ENCODE measurements around the gene MAGEA9.
"Not testable (repeated sequence)": the region's sequence is repeated elsewhere in the genome, so short reads cannot be mapped to it uniquely, and the experiment has no call there.

The MAGEA9 gene

GRCh38 chrX:149807747-149808458 is 26.2 kb downstream of the MAGEA9 start:
- in situ Hi-C loops (cut with MboI; ENCODE audit: low sequenced_read_pairs), result no loop called here

GRCh38 chrX:149818652-149819051 is 36.9 kb downstream of the MAGEA9 start:
- in situ Hi-C loops (cut with MboI; ENCODE audit: low sequenced_read_pairs), result no loop called here

DNA sequence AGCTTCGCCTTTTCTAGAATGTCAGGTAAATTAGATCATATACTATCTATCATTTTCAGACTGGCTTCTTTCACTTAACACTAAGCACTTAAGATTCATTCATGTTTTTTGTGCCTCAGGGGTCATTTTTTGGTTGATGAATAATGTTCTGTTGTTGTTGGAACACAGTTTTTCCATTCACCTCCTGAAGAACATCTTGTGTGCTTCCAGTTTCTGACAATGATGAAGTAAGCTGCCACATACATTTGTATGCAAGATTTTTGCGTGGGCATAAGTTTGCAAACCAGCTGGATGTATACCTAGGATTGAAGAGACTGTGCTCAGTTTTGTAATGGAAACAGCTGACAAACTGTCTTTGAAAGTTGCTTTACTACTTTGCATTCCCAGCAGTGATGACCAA is 37.6 kb downstream of the MAGEA9 start:
- in situ Hi-C loops (cut with MboI; ENCODE audit: low sequenced_read_pairs), result no loop called here

- in situ Hi-C loops (cut with MboI; ENCODE audit: low sequenced_read_pairs), result no loop called here
These were observed 43.7 kb downstream of the MAGEA9 start for GRCh38 chrX:149825424-149825823.

DNA sequence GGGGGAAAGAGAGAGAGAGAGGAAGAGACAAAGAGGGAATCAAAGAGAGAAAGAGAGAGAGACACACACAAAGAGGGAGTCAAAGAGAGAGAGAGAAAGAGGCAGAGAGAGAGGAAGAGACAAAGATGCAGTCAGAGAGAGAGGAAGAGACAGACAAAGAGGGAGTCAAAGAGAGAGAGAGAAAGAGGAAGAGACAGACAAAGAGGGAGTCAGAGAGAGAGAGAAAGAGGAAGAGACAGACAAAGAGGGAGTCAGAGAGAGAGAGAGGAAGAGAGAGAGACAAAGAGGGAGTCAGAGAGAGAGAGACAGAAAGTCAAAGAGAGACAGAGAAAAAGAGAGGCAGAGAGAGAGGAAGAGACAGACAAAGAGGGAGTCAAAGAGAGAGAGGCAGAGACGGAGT is 45.5 kb downstream of the MAGEA9 start:
- in situ Hi-C loops (cut with MboI; ENCODE audit: low sequenced_read_pairs), result no loop called here

DNA sequence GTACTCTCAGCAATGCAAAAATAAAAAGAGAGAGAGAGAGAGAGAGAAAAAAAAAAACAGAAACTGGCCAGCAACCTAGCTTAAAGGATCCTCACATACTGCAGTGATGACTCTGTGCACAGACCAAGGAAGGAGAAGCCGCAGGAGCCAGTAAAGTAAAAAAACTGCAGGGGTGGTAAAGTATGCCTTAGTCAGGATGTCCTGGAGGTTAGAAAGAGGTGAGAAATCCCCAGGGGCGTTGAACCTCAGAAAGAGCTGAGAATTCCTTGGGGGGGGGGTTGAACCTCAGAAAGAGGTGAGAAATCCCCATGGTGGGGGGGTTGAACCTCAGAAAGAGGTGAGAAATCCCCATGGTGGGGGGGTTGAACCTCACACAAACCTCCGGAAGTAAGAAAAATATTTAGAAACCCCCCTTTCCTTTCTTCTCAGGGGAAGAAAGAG is 48.0 kb downstream of the MAGEA9 start:
- in situ Hi-C loops (cut with MboI; ENCODE audit: low sequenced_read_pairs), result no loop called here

DNA sequence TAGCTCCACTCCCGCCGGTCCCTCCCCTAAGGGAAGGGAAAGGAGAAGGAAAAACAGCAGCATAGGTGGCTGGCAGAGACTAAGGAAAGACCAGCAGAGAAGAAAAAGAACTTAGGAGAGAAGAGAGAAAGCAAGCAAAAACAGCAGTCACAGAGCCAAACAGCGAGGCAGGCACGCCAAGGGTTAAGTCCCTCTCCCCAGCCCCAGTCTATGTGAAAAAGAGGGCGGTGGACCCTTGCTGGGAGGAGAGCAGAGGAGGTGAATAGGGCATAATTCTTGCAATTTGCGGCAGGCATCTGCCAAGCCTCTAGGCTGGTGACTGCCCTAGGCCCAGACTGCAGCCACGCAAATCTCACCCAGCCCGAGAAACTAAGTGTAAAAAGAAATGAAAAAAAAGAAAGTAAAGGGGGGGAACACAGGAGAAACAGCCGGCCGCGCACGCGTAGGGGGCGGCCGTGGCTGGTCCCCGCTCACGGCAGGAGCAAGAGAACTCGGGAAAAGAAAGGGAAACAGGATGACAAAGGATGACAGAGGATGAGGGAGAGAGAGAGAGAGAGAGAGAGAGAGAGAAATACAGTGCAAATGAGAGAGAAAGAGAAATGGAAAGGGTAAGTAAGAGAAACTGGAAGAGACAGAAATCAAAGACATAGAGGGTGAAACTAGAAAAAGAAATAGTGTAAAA is 48.6 kb downstream of the MAGEA9 start:
- in situ Hi-C loops (cut with MboI; ENCODE audit: low sequenced_read_pairs), result no loop called here

DNA sequence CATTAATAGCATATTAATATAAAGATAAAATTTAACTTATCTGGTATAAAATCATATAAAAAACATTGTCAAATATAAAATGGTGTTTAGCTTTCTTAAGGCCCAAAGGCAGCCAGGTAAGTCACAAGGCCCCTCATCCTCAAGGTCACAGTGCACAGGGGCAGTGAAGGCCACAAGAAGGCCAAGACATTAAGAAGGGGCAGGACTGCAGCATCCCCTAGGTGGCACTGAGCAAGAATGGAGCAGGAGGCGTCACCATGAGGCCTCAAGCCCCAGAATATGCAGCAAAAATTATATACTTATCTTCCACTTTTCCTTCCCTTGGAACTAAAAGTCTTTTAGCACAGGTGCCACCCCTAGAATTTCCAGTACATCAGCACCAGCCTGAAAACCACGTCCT is 49.7 kb downstream of the MAGEA9 start:
- in situ Hi-C loops (cut with MboI; ENCODE audit: low sequenced_read_pairs), result no loop called here

GRCh38 chrX:149836728-149837127 is 55.0 kb downstream of the MAGEA9 start:
- in situ Hi-C loops (cut with MboI; ENCODE audit: low sequenced_read_pairs), result not testable (repeated sequence)

GRCh38 chrX:149837167-149837566 is 55.4 kb downstream of the MAGEA9 start:
- in situ Hi-C loops (cut with MboI; ENCODE audit: low sequenced_read_pairs), result no loop called here

Data from HL-60/S4 treated with retinoic acid at 250 ng/mL for 4 days and 3 days (cell line).